ENCODE data around the gene MMS19.

The MMS19 gene

GRCh38 chr10:97517778-97518300 is 19.6 kb upstream of the MMS19 start:
- H3K4me1 ChIP-seq (ENCODE audit: control insufficient read depth in 1 of 2, insufficient read depth in 1 of 2, low read depth in 1 of 2, low read length in 1 of 2): peaks cover 0 to 7% of the 10 kb centered on the region in 2 experiments
- no peaks in the 10 kb centered on the region for H3K9me3 ChIP-seq
- H3K27ac ChIP-seq: no peak overlapping the region
- H3K36me3 ChIP-seq: peaks cover 8% of the 10 kb centered on the region
- no peak overlapping the region for H3K4me3 ChIP-seq (ENCODE audit: low read depth in 1 of 2, low read length in 1 of 2)
- no peaks in the 10 kb centered on the region for H3K27me3 ChIP-seq
- no peak for TF ChIP-seq CTCF (IDR thresholded peaks at IDR 0.05)

- Histone ChIP-seq H3K4me1 (ENCODE audit: control insufficient read depth in 1 of 2, insufficient read depth in 1 of 2, low read depth in 1 of 2, low read length in 1 of 2) (peaks cover 0 to 7% of the 10 kb centered on the region in 2 experiments), H3K36me3 (peaks cover 8% of the 10 kb centered on the region), H3K4me3 (ENCODE audit: low read depth in 1 of 2, low read length in 1 of 2) (no peak overlapping the region), H3K27ac (no peak overlapping the region), H3K9me3 (no peaks in the 10 kb centered on the region), H3K27me3 (no peaks in the 10 kb centered on the region)
- TF ChIP-seq CTCF (IDR thresholded peaks at IDR 0.05): no peak
Measured at GRCh38 chr10:97517096-97517750, 19.0 kb upstream of the MMS19 start.

GRCh38 chr10:97515271-97515978 is 17.2 kb upstream of the MMS19 start:
- TF ChIP-seq CTCF (IDR thresholded peaks at IDR 0.05): no peak
- Histone ChIP-seq H3K4me3 (ENCODE audit: low read depth in 1 of 2, low read length in 1 of 2) (no peak overlapping the region), H3K27ac (no peak overlapping the region), H3K4me1 (ENCODE audit: control insufficient read depth in 1 of 2, insufficient read depth in 1 of 2, low read depth in 1 of 2, low read length in 1 of 2) (peaks cover 0 to 7% of the 10 kb centered on the region in 2 experiments), H3K9me3 (no peaks in the 10 kb centered on the region), H3K27me3 (no peaks in the 10 kb centered on the region), H3K36me3 (peaks cover 7% of the 10 kb centered on the region)

GRCh38 chr10:97514344-97514743 is 16.1 kb upstream of the MMS19 start:
- H3K27ac ChIP-seq: no peak overlapping the region
- TF ChIP-seq CTCF (IDR thresholded peaks at IDR 0.05): no peak
- H3K9me3 ChIP-seq: no peaks in the 10 kb centered on the region
- H3K27me3 ChIP-seq: no peaks in the 10 kb centered on the region
- H3K4me1 ChIP-seq (ENCODE audit: control insufficient read depth in 1 of 2, insufficient read depth in 1 of 2, low read depth in 1 of 2, low read length in 1 of 2): peaks cover 0 to 7% of the 10 kb centered on the region in 2 experiments
- H3K4me3 ChIP-seq (ENCODE audit: low read depth in 1 of 2, low read length in 1 of 2): no peak overlapping the region
- H3K36me3 ChIP-seq: peaks cover 7% of the 10 kb centered on the region

GRCh38 chr10:97512993-97513392 is 14.8 kb upstream of the MMS19 start:
- peaks cover 0 to 6% of the 10 kb centered on the region in 2 experiments for H3K4me1 ChIP-seq (ENCODE audit: control insufficient read depth in 1 of 2, insufficient read depth in 1 of 2, low read depth in 1 of 2, low read length in 1 of 2)
- TF ChIP-seq CTCF (IDR thresholded peaks at IDR 0.05): no peak

More at GRCh38 chr10:97512993-97513392, 14.8 kb upstream of the MMS19 start:
- Histone ChIP-seq H3K27ac (peak overlapping the region; percentile 29), H3K9me3 (no peaks in the 10 kb centered on the region), H3K27me3 (no peaks in the 10 kb centered on the region), H3K4me3 (ENCODE audit: low read depth in 1 of 2, low read length in 1 of 2) (no peak overlapping the region), H3K36me3 (peaks cover 7% of the 10 kb centered on the region)
